Kasumi-1 (cell line): ENCODE data around the gene MRPL52.
A peak's percentile ranks its signal among the peaks of the same experiment; 100 is the strongest.
"Not testable (repeated sequence)": the region's sequence is repeated elsewhere in the genome, so short reads cannot be mapped to it uniquely, and the experiment has no call there.

Experiments used
- DNase-seq, 2 experiments: peaks; one replicate each; lab custom pipeline; 2025; lab: John Stamatoyannopoulos, UW

Gene MRPL52

GRCh38 chr14:22829661-22830442 is at the start of gene MRPL52:
Gene MRPL52, plus strand, starts transcription at chr14:22829887. Its CDS starts 26 bp downstream, at chr14:22829913.
- DNase-seq, result peak; percentile 90 to 94

- no peak for DNase-seq
These were observed 49.5 kb upstream of the MRPL52 start for GRCh38 chr14:22780105-22780679.

- no peak for DNase-seq
These were observed 48.8 kb upstream of the MRPL52 start for GRCh38 chr14:22780941-22781300.

GRCh38 chr14:22781301-22781991 is 48.2 kb upstream of the MRPL52 start:
- no peak for DNase-seq

- no peak for DNase-seq
These were observed 43.0 kb upstream of the MRPL52 start for GRCh38 chr14:22786685-22787084.

GRCh38 chr14:22791301-22791700 is 38.4 kb upstream of the MRPL52 start:
- DNase-seq, result no peak

- DNase-seq, result no peak
These were observed 37.5 kb upstream of the MRPL52 start for GRCh38 chr14:22792158-22792557.

GRCh38 chr14:22793550-22793949 is 36.1 kb upstream of the MRPL52 start:
- not testable (repeated sequence) for DNase-seq

GRCh38 chr14:22793976-22794375 is 35.7 kb upstream of the MRPL52 start:
- DNase-seq, result no peak

GRCh38 chr14:22794551-22794951 is 35.1 kb upstream of the MRPL52 start:
- DNase-seq, result no peak

GRCh38 chr14:22796087-22796707 is 33.5 kb upstream of the MRPL52 start:
- DNase-seq, result no peak

GRCh38 chr14:22797017-22797917 is 32.4 kb upstream of the MRPL52 start:
- no peak for DNase-seq

- peak; percentile 45 to 46 for DNase-seq
These were observed 31.2 kb upstream of the MRPL52 start for GRCh38 chr14:22798528-22798927.

- no peak for DNase-seq
These were observed 29.3 kb upstream of the MRPL52 start for GRCh38 chr14:22800346-22800745.

GRCh38 chr14:22801716-22802115 is 28.0 kb upstream of the MRPL52 start:
- no peak for DNase-seq

GRCh38 chr14:22802860-22803686 is 26.6 kb upstream of the MRPL52 start:
- DNase-seq, result no peak

GRCh38 chr14:22803687-22803974 is 26.1 kb upstream of the MRPL52 start:
- DNase-seq, result no peak

GRCh38 chr14:22805235-22805634 is 24.5 kb upstream of the MRPL52 start:
- not testable (repeated sequence) for DNase-seq

- DNase-seq, result no peak
These were observed 22.1 kb upstream of the MRPL52 start for GRCh38 chr14:22807432-22808087.
